ENCODE data around the gene PLCB1.

PLCB1 gene

DNA sequence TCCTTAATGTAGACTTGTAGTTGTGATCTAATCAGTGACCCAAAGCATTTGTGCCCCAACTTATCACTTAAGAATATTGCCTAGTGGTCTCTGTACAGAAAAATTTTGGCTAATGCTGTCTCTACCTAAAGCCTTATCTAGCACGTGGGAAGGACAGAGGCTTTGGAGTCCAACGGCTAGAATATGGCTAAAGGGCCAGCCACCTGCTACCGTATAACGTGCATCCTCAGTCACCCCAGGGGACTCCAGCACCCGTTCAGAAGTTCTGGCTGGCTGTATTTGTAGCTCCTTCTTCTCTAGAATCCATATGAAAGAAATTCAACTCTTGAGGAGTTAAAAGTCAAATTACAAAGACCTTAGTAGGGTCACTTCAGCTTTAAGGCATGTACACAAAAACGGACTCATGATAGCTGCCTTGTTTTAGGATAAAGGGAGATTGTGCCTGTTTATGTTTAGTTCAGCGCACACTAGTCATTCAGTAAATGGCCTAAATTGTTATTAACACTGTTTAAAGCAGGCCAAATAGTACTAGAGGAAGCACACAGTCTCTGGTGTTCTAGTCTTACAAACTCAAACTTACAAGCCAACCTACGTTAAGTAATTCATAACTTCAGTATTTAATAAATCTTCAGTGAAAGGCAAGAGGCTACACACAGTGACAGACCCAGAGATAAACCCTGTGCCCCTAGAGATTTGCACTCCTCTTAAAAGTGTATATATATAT is 529.3 kb downstream of the PLCB1 start:
- Mint-ChIP-seq H3K9me3 (no peaks in the 10 kb centered on the region), H3K4me1 (ENCODE audit: low read depth) (no peaks in the 10 kb centered on the region), H3K27me3 (no peaks in the 10 kb centered on the region), H3K27ac (no peak overlapping the region), H3K4me3 (no peak overlapping the region), H3K36me3 (ENCODE audit: low read depth) (no peaks in the 10 kb centered on the region)

DNA sequence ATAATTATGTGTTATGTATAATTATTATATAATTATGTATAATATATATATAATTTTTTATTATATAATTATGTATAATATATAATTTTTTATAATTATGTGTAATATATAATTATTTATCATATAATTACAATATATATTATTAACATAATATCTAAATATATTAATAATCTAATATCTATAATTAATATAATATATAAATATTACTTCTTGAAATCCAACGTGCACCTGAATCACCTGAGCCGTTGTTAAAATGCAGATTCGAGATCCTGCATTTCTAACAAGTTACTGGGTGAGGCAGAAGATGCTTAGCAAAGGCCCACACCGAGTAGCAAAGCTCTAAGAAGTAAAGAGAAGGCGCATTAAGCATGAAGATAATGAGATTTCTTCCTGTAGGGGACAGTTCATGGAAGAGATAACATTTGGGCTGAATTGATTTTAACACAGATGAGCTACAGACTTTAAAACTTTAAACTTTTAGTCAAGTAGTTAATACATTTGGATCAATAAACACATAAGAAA is 530.4 kb downstream of the PLCB1 start:
- Mint-ChIP-seq H3K9me3 (no peaks in the 10 kb centered on the region), H3K36me3 (ENCODE audit: low read depth) (no peaks in the 10 kb centered on the region), H3K27me3 (no peaks in the 10 kb centered on the region), H3K4me3 (no peak overlapping the region), H3K27ac (no peak overlapping the region), H3K4me1 (ENCODE audit: low read depth) (no peaks in the 10 kb centered on the region)

DNA sequence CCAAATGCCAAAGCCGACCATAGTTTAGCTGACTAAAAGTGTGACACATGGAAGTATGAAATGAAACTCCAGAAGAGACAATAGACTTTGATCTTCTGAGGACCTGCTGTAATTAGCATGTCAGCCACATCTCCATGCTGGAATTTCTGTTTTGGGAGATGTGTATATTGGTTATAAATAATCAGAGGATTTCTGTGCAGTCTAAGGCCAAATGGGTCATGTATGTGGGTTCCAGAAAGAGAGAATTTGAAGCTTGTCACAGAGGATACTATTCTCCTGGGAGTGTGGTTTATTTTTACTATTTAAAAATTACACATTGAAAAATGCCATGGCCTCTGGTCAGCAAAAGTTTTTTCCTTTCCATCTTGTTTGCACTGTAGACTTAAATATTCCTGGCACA is 531.4 kb downstream of the PLCB1 start:
- H3K9me3 Mint-ChIP-seq: no peaks in the 10 kb centered on the region
- H3K27ac Mint-ChIP-seq: no peak overlapping the region
- no peaks in the 10 kb centered on the region for H3K27me3 Mint-ChIP-seq
- H3K4me3 Mint-ChIP-seq: no peak overlapping the region
- no peaks in the 10 kb centered on the region for H3K36me3 Mint-ChIP-seq (ENCODE audit: low read depth)
- no peaks in the 10 kb centered on the region for H3K4me1 Mint-ChIP-seq (ENCODE audit: low read depth)

DNA sequence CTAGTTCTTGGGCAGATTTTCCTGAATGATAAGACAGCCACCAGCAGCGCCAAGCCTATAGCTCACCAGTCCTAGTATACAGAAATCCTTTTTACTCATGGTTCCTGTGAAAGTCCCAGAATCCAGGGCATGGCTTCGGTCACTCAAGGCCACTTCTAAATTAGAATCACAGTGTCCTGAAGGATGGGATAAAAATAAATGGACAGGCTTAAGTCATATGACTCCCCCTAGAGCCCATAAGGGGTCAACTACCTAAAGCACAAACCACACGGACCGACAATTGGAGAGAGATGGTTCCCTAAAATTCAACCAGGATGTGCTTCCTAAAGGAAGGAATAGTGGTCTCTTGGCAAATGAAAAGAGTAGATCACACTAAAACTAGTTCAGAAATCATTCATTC is 532.7 kb downstream of the PLCB1 start:
- H3K27ac Mint-ChIP-seq: no peak overlapping the region
- no peaks in the 10 kb centered on the region for H3K27me3 Mint-ChIP-seq
- H3K4me1 Mint-ChIP-seq (ENCODE audit: low read depth): no peaks in the 10 kb centered on the region
- H3K36me3 Mint-ChIP-seq (ENCODE audit: low read depth): no peaks in the 10 kb centered on the region
- no peaks in the 10 kb centered on the region for H3K9me3 Mint-ChIP-seq
- no peak overlapping the region for H3K4me3 Mint-ChIP-seq

DNA sequence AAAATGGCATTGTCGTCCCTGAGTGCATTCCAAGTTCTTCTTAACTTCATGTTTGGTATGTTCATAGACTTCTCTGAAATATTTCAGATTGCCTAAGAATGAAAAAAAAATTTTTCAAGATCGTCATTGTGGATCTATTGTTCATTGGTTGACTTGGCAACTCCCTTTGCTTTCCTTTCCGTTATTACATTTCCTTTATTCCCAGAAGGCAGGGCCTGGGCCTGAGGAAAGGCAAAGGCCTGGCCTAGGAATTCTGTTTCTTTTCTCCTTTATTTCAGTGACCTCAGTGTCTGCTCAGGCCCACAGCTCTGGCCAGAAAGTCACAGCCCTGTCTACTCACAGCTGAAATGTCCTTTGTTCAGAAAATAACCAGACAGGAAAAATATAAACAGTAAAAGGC is 535.2 kb downstream of the PLCB1 start:
- no peaks in the 10 kb centered on the region for H3K4me1 Mint-ChIP-seq (ENCODE audit: low read depth)
- H3K36me3 Mint-ChIP-seq (ENCODE audit: low read depth): no peaks in the 10 kb centered on the region
- H3K27me3 Mint-ChIP-seq: no peaks in the 10 kb centered on the region
- H3K27ac Mint-ChIP-seq: no peak overlapping the region
- no peak overlapping the region for H3K4me3 Mint-ChIP-seq
- H3K9me3 Mint-ChIP-seq: no peaks in the 10 kb centered on the region

DNA sequence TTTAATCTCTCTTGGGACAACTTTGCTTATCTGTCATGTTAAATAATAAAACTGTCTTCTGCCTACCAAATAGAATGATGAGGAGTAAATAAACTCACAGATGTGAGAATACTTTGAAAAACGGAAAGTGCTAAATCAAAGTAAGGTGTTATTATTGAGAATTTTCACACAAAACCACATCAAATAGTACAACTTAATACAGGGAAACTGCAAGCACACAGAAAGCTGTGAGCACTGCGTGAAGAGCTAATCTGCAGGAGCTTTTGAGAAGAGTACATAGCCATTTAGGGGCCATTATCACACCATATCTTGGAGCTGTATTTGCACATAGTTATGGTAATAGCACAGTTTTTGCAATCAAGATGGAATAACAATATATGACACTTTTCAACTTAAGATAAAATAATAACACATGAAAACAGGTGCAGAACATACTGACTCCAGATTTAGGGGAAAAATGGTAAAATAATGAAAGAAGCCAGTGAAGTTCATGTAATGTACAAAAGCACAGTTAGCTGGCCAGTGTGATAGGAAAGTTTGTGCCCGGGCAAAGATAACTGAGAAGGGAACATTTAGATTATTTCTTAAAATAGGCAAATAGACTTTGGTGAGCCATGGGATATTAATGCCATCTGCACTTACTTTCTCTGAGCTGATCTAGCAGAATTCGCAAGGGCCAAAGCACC is 538.3 kb downstream of the PLCB1 start:
- Mint-ChIP-seq H3K9me3 (no peaks in the 10 kb centered on the region), H3K27ac (no peak overlapping the region), H3K36me3 (ENCODE audit: low read depth) (peaks cover 11% of the 10 kb centered on the region), H3K4me3 (no peak overlapping the region), H3K27me3 (no peaks in the 10 kb centered on the region), H3K4me1 (ENCODE audit: low read depth) (no peaks in the 10 kb centered on the region)

DNA sequence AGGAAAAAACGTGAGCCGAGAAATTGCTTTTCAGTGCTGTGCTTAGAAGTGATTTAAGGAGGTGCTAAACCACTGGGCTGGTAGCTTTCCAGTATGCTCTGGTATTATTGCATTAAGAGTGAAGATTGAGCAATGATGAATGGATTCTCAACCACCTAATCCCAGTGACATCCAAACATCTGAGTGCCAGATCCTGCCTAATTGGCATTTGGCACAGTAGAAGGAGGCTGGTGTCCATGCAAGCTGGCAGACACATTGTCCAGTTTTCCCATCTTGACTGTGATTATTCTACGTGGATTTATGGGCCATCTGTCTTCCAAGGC is 538.8 kb downstream of the PLCB1 start:
- no peak overlapping the region for H3K4me3 Mint-ChIP-seq
- no peak overlapping the region for H3K27ac Mint-ChIP-seq
- H3K27me3 Mint-ChIP-seq: no peaks in the 10 kb centered on the region
- no peaks in the 10 kb centered on the region for H3K4me1 Mint-ChIP-seq (ENCODE audit: low read depth)
- no peaks in the 10 kb centered on the region for H3K9me3 Mint-ChIP-seq
- peaks cover 13% of the 10 kb centered on the region for H3K36me3 Mint-ChIP-seq (ENCODE audit: low read depth)

DNA sequence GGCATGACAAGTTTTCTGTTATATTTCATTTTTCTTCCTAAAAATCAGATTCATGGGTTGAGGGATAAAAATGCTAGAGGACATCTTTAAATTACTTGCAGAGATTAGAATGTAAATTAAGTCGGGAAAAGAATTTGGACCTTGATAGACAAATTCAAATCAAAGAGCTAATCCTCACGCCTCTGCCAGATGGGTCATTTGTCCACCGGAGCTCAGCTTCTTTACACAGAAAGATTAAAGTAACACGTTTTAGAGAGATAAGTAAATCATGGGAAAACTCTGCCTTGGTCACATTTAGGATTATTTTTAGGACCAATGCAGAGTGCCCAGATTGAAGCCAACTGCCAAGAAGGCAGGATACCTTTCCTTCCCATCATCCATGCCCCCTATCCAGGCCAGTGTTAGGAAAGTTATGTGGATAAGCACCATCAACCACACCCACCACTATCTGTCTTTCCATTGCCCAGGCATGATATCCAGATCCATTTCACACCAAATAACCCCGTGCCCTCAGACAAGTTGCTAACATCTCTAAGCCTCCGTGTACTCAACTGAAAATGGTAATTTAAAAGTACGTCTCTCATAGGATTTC is 539.4 kb downstream of the PLCB1 start:
- Mint-ChIP-seq H3K36me3 (ENCODE audit: low read depth) (peaks cover 13% of the 10 kb centered on the region), H3K27me3 (no peaks in the 10 kb centered on the region), H3K4me1 (ENCODE audit: low read depth) (no peaks in the 10 kb centered on the region), H3K9me3 (no peaks in the 10 kb centered on the region), H3K4me3 (no peak overlapping the region), H3K27ac (no peak overlapping the region)

DNA sequence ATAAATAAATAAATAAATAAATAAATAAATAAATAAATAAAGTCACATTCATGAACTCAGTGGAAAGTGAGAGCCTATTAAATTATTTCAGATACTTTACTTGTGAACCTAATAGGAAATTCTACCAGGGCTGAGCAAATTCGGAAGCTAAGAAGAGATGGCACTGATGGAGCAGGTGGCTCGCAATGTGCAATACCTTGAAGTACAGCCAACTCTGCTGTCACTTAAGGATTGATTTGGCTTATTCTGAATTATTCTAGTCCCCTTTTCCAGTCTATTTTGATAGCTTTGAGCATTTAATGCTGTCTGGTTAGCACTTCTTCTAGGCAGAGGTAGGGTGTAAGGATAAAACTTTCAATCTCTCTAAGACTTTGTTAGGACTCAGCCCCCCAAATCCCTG is 541.0 kb downstream of the PLCB1 start:
- H3K4me1 Mint-ChIP-seq (ENCODE audit: low read depth): no peaks in the 10 kb centered on the region
- peaks cover 13% of the 10 kb centered on the region for H3K36me3 Mint-ChIP-seq (ENCODE audit: low read depth)
- H3K9me3 Mint-ChIP-seq: peaks cover 4% of the 10 kb centered on the region
- H3K27ac Mint-ChIP-seq: no peak overlapping the region
- H3K4me3 Mint-ChIP-seq: no peak overlapping the region
- H3K27me3 Mint-ChIP-seq: no peaks in the 10 kb centered on the region

DNA sequence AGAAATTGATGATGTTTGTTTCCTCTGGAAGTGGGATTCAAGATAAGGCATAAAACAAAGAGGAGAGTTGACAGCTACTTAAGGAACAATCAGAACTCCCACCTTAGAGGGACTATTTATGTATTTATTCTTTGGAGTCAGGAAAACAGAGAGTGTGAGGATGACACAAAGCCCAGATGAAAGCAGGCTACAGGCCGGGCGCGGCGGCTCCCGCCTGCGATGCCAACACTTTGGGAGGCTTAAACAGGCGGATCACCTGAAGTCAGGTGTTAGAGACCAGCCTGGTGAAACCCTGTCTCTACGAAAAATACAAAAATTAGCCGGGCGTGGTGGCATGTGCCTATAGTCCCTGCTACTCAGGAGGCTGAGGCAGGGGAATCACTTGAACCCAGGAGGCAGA is 543.8 kb downstream of the PLCB1 start:
- Mint-ChIP-seq H3K4me1 (ENCODE audit: low read depth) (no peaks in the 10 kb centered on the region), H3K9me3 (peaks cover 7% of the 10 kb centered on the region), H3K27ac (no peak overlapping the region), H3K27me3 (no peaks in the 10 kb centered on the region), H3K4me3 (no peak overlapping the region), H3K36me3 (ENCODE audit: low read depth) (peaks cover 13% of the 10 kb centered on the region)

DNA sequence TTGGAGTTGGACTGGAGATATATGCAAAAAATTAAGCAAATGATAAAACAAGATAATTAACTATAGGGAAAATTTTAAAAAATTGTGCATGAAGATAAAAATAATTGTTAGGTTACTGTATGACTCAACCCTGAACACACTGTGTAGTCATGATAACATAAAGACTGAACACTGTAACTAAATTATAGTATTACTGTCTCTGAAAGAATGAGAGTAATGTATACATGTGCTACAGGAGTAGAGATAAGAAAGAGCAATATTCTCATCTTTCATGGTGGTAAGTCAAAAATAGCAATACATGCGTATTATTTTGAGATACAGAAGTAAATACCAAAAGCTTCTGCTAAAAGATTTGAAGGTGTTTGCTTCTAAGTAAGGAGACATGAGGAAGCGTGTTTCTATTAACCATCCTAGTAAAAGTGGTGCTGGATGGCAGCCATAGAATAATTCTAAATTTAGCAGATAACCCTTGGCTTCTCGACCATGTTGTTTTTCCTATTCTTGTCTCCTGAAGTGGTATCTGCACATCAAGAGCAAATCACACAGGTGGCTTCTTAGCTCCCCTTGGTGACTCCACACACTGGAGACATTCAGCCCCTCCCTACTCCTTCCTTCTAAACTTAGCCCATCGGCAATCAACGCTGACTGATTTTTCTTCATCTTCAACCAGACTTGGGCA is 546.2 kb downstream of the PLCB1 start:
- peaks cover 13% of the 10 kb centered on the region for H3K36me3 Mint-ChIP-seq (ENCODE audit: low read depth)
- no peak overlapping the region for H3K27ac Mint-ChIP-seq
- peaks cover 7% of the 10 kb centered on the region for H3K9me3 Mint-ChIP-seq
- H3K27me3 Mint-ChIP-seq: no peaks in the 10 kb centered on the region
- no peak overlapping the region for H3K4me3 Mint-ChIP-seq
- H3K4me1 Mint-ChIP-seq (ENCODE audit: low read depth): no peaks in the 10 kb centered on the region

DNA sequence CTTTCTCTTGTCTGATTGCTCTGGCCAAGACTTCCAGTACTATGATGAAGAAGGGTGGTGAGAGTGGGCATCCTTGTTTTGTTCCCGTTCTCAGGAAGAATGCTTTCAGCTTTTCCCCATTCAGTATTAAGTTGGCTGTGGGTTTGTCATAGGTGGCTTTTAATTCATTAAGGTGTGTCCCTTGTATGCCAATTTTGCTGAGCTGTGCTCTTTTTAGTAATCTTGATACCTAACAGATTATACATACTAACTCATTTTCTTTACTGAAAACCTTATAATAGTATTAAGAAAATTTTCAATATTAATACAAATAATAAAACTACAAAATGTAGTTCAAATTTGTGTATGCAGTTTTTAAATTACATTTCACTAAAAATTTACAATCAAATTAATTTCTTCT is 557.3 kb downstream of the PLCB1 start:
- Mint-ChIP-seq H3K4me1 (ENCODE audit: low read depth) (no peaks in the 10 kb centered on the region), H3K36me3 (ENCODE audit: low read depth) (peaks cover 11% of the 10 kb centered on the region)

DNA sequence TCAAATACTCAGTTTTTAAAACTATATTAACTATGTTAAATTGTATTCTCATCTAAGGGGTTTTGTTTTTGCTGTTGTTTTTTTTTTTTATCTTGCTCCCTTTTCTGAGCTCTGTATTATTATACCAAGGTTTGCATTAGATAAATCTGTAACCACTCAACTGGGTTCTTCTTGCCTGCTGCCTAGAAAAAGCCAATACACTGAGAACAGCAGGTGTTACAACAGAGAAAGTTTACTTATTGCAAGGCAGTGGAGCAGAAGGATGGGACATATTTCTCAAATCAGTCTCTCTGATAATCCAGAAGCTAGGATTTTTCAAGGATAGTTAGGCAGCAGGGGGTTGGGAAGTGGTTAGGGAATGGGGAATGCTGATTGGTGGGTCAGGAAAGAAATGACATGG is 558.0 kb downstream of the PLCB1 start:
- no peak overlapping the region for H3K4me3 Mint-ChIP-seq
- peaks cover 5% of the 10 kb centered on the region for H3K36me3 Mint-ChIP-seq (ENCODE audit: low read depth)
- H3K9me3 Mint-ChIP-seq: peaks cover 8% of the 10 kb centered on the region
- H3K4me1 Mint-ChIP-seq (ENCODE audit: low read depth): no peaks in the 10 kb centered on the region
- no peak overlapping the region for H3K27ac Mint-ChIP-seq
- no peaks in the 10 kb centered on the region for H3K27me3 Mint-ChIP-seq

More for the DNA sequence above, 557.3 kb downstream of the PLCB1 start:
- Mint-ChIP-seq H3K9me3 (peaks cover 8% of the 10 kb centered on the region), H3K27me3 (no peaks in the 10 kb centered on the region), H3K4me3 (no peak overlapping the region), H3K27ac (no peak overlapping the region)

DNA sequence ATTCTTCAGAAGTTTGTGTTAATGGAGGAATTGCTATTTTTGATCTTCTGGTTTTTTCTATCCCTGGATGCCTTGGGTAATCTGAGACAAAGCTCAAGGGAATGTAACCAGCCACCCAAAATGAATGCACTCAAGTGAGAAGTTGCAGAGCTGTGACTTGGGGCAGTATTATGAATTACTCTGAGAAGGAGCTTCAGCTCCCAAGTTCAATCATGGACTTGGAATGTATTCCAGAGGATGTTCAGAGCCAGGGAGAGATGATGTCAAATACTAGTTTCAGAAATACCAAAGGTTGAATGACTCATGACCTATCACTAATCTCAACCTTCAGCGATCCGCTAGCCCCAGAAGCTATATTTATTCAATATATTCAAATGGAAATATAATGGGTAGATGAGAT is 561.6 kb downstream of the PLCB1 start:
- H3K27ac Mint-ChIP-seq: no peak overlapping the region

DNA sequence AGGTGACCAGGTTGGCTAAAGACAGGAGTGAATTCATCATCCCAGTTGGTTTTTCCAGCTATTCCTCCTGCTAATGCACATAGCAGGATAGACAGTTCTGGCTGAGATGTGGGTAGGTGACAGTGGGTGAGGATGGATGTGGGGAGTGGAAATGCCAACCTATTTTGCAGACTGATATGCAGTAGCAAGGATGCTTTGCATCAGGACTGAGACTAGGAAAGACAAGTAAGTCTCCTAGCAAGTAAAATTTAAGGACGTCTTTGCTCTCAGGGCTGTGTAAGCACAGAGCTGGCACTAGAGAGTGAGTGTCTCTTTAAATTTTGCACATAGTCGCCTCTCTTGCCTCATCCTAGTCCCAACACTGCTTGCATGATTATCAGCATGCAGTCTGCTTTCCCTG is 568.7 kb downstream of the PLCB1 start:
- Mint-ChIP-seq H3K27me3 (no peaks in the 10 kb centered on the region), H3K36me3 (ENCODE audit: low read depth) (no peaks in the 10 kb centered on the region), H3K9me3 (no peaks in the 10 kb centered on the region), H3K4me1 (ENCODE audit: low read depth) (no peaks in the 10 kb centered on the region), H3K27ac (no peak overlapping the region), H3K4me3 (no peak overlapping the region)

More for the DNA sequence above, 561.6 kb downstream of the PLCB1 start:
- peaks cover 8% of the 10 kb centered on the region for H3K9me3 Mint-ChIP-seq
- H3K36me3 Mint-ChIP-seq (ENCODE audit: low read depth): peaks cover 4% of the 10 kb centered on the region
- no peaks in the 10 kb centered on the region for H3K27me3 Mint-ChIP-seq
- no peaks in the 10 kb centered on the region for H3K4me1 Mint-ChIP-seq (ENCODE audit: low read depth)
- H3K4me3 Mint-ChIP-seq: no peak overlapping the region

Data from stimulated activated naive CD8-positive, alpha-beta T cell treated with anti-CD3 and anti-CD28 coated beads, Interleukin-15, Interleukin-2, amounts not matched to agents 100 ng/mL and 50 ng/mL, for 24 hours (primary cell).